Activated CD8-positive, alpha-beta memory T cell treated with anti-CD3 and anti-CD28 coated beads, Interleukin-2, amount 50 U/mL, for 1 hour (primary cell): Measurements from ENCODE around the gene LRRC55.
"Not testable (repeated sequence)": the region's sequence is repeated elsewhere in the genome, so short reads cannot be mapped to it uniquely, and the experiment has no call there.

Source experiments
- DNase-seq: peaks from one replicate; pipeline ENCODE4 v3.0.0-alpha.2; 2020; ENCODE audit errors: extremely low read depth

The LRRC55 gene

GRCh38 chr11:57161351-57161750 lies 20.4 kb upstream of the LRRC55 start:
- no peak for DNase-seq

- no peak for DNase-seq
These were observed 19.4 kb upstream of the LRRC55 start for GRCh38 chr11:57162179-57162898.

GRCh38 chr11:57163160-57163868 lies 18.4 kb upstream of the LRRC55 start:
- DNase-seq: no peak

GRCh38 chr11:57164317-57164716 lies 17.4 kb upstream of the LRRC55 start:
- DNase-seq: no peak

- no peak for DNase-seq
These were observed 14.5 kb upstream of the LRRC55 start for GRCh38 chr11:57167125-57167846.

GRCh38 chr11:57169732-57170313 lies 11.9 kb upstream of the LRRC55 start:
- DNase-seq: not testable (repeated sequence)

GRCh38 chr11:57172031-57172430 lies 9.7 kb upstream of the LRRC55 start:
- DNase-seq: no peak

- no peak for DNase-seq
These were observed 7.1 kb upstream of the LRRC55 start for GRCh38 chr11:57174656-57175055.

GRCh38 chr11:57175478-57175877 lies 6.3 kb upstream of the LRRC55 start:
- no peak for DNase-seq

GRCh38 chr11:57178334-57178733 lies 3.4 kb upstream of the LRRC55 start:
- DNase-seq: no peak

- DNase-seq: no peak
These were observed 2.1 kb upstream of the LRRC55 start for GRCh38 chr11:57179681-57180080.

GRCh38 chr11:57180081-57180561 lies 1.6 kb upstream of the LRRC55 start:
- DNase-seq: no peak

GRCh38 chr11:57180964-57181363 lies 789 bp upstream of the LRRC55 start:
- no peak for DNase-seq

GRCh38 chr11:57182896-57183295 lies 1.1 kb downstream of the LRRC55 start:
- DNase-seq: no peak

GRCh38 chr11:57190548-57190947 lies 8.8 kb downstream of the LRRC55 start:
- DNase-seq: no peak

- no peak for DNase-seq
These were observed 9.8 kb downstream of the LRRC55 start for GRCh38 chr11:57191311-57192219.

GRCh38 chr11:57192316-57192715 lies 10.6 kb downstream of the LRRC55 start:
- no peak for DNase-seq

GRCh38 chr11:57196596-57196995 lies 14.8 kb downstream of the LRRC55 start:
- DNase-seq: no peak

- DNase-seq: no peak
These were observed 16.0 kb downstream of the LRRC55 start for GRCh38 chr11:57197762-57198161.

GRCh38 chr11:57199330-57199729 lies 17.6 kb downstream of the LRRC55 start:
- no peak for DNase-seq

- DNase-seq: no peak
These were observed 19.2 kb downstream of the LRRC55 start for GRCh38 chr11:57200917-57201316.
